Esophagus squamous epithelium (tissue), 4 donors: ENCODE results near the gene TCOF1.

Experiments used
- CTCF ChIP-seq, 6 experiments: fragments of 450-650 bp in 4 of 6; fragments of 200-600 bp in 2 of 6; sonication (generic) in 2 of 6; IDR thresholded peaks; one replicate each; pipeline ENCODE4 v1.5.1; 2016 to 2019; ENCODE audit warnings: antibody characterized with exemption in 6 of 6, mild to moderate bottlenecking in 4 of 6, moderate library complexity in 4 of 6
- POLR2A ChIP-seq, 4 donors: fragments of 450-650 bp; IDR thresholded peaks; one replicate each; pipeline ENCODE4 v1.6.1; 2017; ENCODE audit warnings: antibody characterized with exemption in 4 of 4, mild to moderate bottlenecking in 4 of 4, moderate library complexity in 3 of 4

GRCh38 chr5:150374651-150375050 lies 17.2 kb downstream of the TCOF1 start:
- TF ChIP-seq CTCF (IDR thresholded peaks at IDR 0.05) (no peak), POLR2A (IDR thresholded peaks at IDR 0.05) (no peak)
